Measurements from ENCODE around the gene ZFYVE28.

The ZFYVE28 gene

DNA sequence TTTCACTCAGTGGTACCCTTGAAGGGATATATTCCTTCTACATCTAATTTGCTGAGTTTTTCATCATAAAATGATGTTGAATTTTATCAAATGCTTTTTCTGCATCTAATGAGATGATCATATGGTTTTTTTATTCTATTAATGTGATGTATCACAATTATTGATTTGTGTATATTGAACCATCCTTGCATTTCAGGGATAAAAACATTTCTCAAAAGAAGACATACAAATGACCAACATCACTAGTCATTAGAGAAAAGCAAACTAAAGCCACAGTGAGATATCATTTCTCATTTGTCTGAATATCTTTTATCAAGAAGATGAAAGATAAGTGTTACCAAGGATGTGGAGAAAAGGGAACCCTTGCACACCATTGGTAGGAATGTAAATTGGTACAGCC, 90.9 kb downstream of the ZFYVE28 start:
- TF ChIP-seq, protein P1, sequence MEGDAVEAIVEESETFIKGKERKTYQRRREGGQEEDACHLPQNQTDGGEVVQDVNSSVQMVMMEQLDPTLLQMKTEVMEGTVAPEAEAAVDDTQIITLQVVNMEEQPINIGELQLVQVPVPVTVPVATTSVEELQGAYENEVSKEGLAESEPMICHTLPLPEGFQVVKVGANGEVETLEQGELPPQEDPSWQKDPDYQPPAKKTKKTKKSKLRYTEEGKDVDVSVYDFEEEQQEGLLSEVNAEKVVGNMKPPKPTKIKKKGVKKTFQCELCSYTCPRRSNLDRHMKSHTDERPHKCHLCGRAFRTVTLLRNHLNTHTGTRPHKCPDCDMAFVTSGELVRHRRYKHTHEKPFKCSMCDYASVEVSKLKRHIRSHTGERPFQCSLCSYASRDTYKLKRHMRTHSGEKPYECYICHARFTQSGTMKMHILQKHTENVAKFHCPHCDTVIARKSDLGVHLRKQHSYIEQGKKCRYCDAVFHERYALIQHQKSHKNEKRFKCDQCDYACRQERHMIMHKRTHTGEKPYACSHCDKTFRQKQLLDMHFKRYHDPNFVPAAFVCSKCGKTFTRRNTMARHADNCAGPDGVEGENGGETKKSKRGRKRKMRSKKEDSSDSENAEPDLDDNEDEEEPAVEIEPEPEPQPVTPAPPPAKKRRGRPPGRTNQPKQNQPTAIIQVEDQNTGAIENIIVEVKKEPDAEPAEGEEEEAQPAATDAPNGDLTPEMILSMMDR (IDR thresholded peaks at IDR 0.05; ENCODE audit: control insufficient read depth, extremely low read depth, insufficient read depth), result no peak
- H3K4me3 ChIP-seq (ENCODE audit: low read depth, low read length), result no peak overlapping the region
- no peak for DNase-seq (ENCODE audit: low read depth)

DNA sequence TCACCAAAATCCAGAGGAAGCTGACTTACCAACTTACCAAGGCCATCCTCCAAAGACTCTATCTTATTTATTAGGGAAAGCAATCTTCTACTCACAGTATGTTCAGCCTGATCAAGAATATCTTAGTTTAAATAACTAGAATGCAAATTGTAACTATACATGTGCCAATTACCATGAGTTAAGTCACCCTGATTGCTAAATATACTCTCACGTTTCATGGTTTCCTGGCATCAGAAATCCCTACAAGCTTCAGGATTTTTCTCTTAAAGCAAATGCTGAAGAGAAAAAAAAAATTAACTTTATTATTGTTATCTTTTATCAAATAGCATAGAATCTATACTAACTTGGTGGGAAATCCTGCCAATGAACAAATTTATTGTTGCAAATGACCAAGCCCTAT, 93.6 kb downstream of the ZFYVE28 start:
- H3K4me3 ChIP-seq (ENCODE audit: low read depth, low read length), result no peak overlapping the region
- DNase-seq (ENCODE audit: low read depth), result no peak
- TF ChIP-seq, protein P1 (IDR thresholded peaks at IDR 0.05; ENCODE audit: control insufficient read depth, extremely low read depth, insufficient read depth), result no peak

DNA sequence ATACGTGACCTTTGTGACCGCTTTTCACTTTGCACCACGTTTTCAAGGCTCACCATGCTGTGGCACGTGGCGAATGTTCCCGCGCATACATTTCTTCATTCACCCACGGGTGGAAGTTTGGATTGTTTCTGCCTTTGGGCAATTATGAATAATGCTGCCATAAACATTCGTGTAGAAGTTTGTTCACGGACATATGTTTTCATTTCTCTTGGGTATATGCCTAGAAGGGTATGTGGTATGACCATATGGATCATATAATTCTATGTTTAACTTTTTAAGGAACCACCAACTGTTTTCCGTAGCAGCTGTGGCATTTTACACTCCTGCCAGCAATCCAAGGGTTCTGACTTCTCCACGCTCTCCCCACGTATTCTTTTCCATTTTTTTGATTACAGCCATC, 95.6 kb downstream of the ZFYVE28 start:
- TF ChIP-seq, protein P1 (IDR thresholded peaks at IDR 0.05; ENCODE audit: control insufficient read depth, extremely low read depth, insufficient read depth), result no peak
- DNase-seq (ENCODE audit: low read depth), result no peak
- H3K4me3 ChIP-seq (ENCODE audit: low read depth, low read length), result no peak overlapping the region

DNA sequence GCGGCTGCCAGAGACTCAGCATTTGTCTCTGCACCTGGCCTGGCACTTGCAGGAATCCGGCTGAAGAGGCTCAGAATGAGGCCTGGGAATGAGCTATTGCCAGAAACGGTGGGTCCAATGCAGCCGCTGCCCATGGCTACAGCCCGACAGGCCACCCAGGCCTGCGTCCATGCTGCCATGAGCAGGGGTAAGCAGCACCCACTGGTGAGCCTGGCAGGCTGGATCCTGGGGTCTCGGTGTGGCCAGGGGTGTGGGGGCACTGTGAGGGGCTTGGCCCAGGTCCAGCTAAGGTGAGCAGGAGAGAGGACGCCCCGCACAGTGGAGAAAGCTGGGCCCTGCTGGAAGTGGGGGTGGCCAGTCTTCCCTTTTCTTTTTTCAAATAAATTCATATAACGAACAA, 96.2 kb downstream of the ZFYVE28 start:
- H3K4me3 ChIP-seq (ENCODE audit: low read depth, low read length), result no peak overlapping the region
- TF ChIP-seq, protein P1 (IDR thresholded peaks at IDR 0.05; ENCODE audit: control insufficient read depth, extremely low read depth, insufficient read depth), result no peak
- no peak for DNase-seq (ENCODE audit: low read depth)

DNA sequence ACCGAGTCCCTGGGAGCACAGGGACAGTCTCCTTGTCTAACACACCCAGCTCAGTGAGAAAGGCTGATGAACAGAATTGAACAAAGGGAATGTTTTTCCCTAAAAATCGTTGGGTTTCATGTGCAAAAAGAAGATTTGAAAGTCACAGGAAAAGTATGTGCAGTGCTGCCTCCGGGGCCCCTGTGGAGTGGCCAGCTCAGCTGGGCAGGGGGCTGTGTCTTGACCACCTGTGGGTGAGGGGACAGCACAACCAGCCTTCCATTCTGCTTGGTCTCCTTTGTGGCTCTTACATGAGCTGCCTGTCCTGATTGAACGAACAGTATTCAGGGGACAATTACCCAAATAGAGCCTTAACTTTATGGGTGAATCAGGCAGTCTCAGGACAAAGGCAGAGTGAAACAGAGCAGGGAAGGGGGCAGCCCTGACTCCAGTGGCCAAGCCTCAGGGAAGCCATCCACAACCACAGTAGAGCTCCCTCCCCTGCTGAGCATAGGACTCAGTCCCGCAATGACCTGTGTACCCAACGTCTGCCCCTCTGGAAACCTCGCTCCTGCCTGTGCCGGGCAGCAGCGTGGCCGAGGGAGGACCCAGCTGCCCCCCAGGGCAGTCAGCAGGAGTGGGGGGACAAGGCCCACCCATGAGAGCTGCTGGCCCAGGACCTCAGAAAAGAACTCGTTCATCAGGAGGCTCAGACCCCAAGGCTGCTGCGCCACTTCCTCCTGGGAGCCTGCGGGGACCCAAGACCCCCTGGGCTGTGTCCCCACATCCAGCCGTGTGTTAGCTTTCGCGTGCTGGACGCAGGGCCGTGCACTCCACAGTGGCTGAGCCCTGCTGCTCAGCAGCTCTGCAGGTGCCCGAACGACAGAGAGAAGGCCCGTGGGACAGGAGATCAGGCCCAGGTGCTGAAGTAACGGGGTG, 96.9 kb downstream of the ZFYVE28 start:
- TF ChIP-seq, protein P1 (IDR thresholded peaks at IDR 0.05; ENCODE audit: control insufficient read depth, extremely low read depth, insufficient read depth), result no peak
- DNase-seq (ENCODE audit: low read depth), result no peak
- H3K4me3 ChIP-seq (ENCODE audit: low read depth, low read length), result no peak overlapping the region

DNA sequence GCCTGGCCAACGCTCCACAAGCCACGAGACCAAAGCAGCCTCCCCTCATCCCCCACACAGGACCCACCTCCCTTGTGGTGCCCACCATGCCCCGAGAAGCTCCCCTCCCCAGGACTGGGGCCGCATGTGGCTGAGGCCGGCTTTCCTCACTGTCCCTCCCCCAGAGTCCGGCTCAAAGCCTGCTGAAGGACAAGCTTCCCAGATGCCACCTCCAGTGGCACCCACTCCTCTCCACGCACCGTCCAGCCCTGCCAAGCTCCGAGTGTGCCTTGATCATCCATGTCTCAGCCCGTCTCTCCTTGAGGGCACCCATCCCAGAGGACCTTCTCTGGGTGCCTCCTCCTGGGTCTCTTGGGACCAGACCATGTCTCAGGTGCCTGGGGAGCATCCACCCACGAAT, 97.7 kb downstream of the ZFYVE28 start:
- TF ChIP-seq, protein P1 (IDR thresholded peaks at IDR 0.05; ENCODE audit: control insufficient read depth, extremely low read depth, insufficient read depth), result no peak
- no peak for DNase-seq (ENCODE audit: low read depth)
- H3K4me3 ChIP-seq (ENCODE audit: low read depth, low read length), result no peak overlapping the region

DNA sequence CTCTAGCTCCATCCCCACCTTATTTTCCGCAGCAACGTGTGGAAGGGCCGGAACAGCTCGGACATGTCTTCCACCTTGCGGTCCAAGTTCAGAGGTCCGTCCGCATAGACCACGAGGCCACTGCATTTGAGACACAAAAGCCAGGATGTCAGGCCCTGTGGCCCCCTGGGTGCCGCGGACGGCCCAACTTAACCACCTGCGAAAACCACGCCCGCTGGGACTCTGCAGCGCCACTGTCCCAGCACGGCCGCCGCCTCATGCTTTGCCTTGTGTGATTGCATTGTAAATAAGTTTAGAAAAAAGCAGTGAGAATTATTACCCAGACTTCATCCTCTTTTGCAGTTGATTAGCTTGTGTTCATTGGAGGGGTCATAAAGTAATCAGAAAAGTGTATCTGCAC, 98.3 kb downstream of the ZFYVE28 start:
- H3K4me3 ChIP-seq (ENCODE audit: low read depth, low read length), result no peak overlapping the region
- TF ChIP-seq, protein P1 (IDR thresholded peaks at IDR 0.05; ENCODE audit: control insufficient read depth, extremely low read depth, insufficient read depth), result no peak
- no peak for DNase-seq (ENCODE audit: low read depth)

All from LNCaP clone FGC (cell line).